Activated gamma-delta T cell (primary cell): Measurements from ENCODE around the gene ZDHHC11B.
"Not testable (repeated sequence)": the region's sequence is repeated elsewhere in the genome, so short reads cannot be mapped to it uniquely, and the experiment has no call there.

Experiments used
- DNase-seq: peaks from one replicate; lab custom pipeline; 2025; lab: John Stamatoyannopoulos, UW

Gene ZDHHC11B

DNA sequence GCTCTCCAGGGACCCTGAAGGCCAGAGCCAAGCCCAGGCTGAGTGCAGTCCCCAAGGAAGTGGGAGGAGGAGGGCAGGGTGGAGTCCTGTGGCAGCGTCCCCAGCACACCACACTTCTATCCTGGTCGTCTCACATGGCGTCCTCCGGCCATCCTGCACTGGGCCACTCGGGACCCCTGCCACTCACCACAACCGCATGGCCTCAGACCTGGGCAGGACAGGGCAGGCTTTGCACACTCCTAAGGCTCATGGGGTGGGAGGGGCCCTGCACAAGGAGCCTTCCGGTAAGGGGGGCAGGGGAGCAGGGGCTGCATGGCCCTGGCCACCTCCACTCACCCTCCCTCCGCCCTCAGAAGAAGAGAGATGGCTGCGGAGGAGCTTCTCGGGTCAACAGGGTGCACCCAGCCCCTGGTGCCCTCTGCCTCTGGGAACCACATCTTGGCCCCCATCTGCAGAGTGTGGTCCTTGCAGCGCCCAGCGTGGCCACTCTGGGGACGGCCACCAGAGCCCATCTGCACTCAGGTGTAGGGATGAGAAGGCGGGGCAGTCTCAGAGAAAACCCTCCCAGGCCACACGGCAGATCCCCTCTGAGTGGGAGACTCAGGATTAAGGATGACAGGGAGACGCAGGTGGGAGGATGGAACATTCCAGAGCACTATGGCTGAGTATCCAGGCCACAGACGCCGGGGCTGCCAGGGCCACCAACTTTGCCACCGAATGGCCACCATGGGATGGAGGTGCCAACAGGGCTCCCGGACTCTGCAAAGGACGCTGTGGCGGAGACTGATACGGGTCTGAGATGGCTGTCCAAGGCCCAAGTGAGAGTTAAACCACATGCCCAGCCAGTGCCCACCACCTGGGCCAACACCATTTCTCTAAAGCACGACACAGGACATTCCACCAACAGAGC, 99.0 kb downstream of the ZDHHC11B start:
- DNase-seq = no peak

- no peak for DNase-seq
These were observed 99.7 kb downstream of the ZDHHC11B start for GRCh38 chr5:684751-685216.

GRCh38 chr5:683551-684481, 100.7 kb downstream of the ZDHHC11B start:
- no peak for DNase-seq

GRCh38 chr5:682651-683358, 101.7 kb downstream of the ZDHHC11B start:
- not testable (repeated sequence) for DNase-seq

GRCh38 chr5:682216-682615, 102.3 kb downstream of the ZDHHC11B start:
- DNase-seq = not testable (repeated sequence)

DNA sequence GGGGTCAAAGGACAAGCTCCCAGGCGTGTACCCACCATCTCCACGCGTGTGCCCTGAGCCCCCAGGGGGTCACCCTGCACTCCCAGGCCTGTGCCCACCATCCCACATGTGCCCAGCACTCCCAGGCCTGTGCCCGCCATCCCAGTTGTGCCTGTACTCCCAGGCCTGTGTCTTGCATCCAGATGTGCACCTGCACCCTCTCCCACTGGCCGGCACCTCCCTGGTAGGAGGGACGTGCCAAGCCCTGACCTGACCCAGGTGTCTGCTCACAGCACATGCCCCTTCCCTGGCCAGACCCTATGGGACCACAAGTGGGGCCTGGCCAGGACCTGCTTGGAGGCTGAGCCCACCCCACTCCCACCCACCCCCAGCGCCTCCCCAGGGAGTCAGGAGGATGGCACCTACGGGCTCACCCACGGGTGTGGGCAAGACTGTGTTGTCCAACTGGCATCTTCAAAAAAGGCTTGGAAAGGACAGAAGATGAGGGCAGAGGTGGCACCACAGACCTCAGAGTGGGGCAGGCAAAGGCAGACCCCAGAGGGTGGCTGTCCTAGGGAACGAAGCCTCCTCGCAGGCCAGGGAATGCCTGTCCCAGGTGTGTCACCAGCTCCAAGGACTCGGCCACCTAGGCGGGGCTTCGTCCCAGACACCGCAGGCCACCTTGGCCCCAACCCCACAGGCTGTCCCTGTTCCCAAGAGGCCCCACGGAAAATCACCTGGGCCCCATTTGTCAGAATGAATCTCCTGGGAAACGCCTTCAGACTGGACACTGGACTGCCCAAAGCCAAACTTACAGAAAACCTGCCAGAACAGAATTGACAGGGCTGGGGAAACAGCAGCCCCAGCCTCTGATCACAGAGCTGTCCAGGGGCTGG, 103.0 kb downstream of the ZDHHC11B start:
- not testable (repeated sequence) for DNase-seq

GRCh38 chr5:680836-681235, 103.7 kb downstream of the ZDHHC11B start:
- not testable (repeated sequence) for DNase-seq

DNA sequence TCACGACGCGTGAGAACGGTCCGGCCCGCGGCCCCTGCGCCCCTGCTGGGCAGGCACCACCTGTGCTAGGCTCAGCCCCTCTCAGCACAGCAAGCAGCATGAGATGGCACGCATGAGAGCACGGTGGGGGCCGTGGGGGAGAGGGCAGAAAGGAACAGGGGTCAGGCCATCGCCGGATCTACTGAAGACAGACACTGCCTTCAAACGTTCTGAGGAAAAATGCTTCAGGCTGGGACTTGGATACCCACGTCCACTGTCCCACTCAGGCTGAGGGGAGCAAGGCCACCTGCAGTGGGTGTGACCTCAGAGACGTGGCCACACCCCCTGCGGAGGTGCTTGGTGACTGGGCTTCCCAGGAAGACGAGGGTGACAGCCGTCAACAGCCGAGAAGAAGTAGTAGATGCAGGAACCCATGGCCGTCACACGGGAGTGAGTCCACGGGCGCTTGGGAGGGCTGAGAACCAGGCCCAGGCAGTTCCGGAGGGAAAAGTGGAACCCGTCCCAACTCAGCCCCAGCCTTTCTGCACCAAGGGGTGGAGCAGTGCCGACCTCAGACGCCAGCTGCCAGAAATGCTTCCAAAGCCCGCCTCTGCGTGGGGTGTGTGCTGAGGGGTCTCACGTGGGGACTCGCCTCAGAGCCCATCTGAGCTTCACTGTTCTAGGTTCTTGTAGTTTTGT, 104.3 kb downstream of the ZDHHC11B start:
- not testable (repeated sequence) for DNase-seq

- not testable (repeated sequence) for DNase-seq
These were observed 105.2 kb downstream of the ZDHHC11B start for GRCh38 chr5:679166-679895.

GRCh38 chr5:678521-678920, 106.0 kb downstream of the ZDHHC11B start:
- not testable (repeated sequence) for DNase-seq

DNA sequence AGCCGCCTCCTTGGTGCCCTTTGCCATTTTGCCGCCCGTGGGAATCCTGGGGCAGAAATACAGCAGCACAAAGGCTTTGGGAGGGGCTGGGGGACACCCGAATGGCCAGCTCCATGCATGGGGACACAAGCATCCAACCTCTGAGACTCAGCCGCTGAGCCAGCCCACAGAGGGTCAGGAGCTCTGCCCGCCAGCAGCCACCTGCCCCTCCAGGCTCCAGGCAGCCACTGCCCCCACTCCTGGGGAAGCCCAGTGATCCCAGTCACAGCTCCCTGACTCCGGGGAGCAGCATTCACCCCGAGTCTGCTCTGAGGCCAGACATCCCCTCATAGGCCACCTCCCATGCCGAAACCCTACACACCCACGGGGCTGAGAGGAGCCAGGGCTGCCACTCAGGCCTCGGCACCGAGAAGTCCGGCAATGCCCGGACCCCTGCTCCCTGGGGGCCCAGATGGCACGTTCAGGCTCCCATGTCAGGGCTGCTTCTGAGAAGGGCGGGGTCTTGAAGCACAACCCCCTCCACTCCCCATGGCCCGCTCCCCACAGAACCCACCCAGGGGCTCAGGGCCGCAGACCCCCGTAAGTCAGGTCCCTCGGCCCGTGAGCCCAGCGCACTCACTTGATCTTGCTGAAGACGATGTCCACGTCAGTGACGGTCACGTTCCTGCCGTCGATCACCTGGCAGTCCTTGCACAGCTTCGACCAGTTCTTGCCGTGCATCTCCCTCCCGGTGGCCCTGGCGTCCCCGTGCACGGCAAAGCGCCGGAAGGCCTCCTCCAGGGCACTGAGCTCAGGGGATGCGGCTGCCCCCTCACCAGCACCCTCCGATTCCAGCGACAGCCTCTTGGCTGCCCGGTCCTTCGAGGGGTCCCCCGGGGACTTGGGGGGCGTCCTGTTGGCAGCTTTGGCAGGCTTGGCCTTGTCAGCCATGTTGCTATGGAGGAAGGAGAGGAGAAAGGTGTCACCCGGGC, 107.1 kb downstream of the ZDHHC11B start:
- DNase-seq = no peak

DNA sequence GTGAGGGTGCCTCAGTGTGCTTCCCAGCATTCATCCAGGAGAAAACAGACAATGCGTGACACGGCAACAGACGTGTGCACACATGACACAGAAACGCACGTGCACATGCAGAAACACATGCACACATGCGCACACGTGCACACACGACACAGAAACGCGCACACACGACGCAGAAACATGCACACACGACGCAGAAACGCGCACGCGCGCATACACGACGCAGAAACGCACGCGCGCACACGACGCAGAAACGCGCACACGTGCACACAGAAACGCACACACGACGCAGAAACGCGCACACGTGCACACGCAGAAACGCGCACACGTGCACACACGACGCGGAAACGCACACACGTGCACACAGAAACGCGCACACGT, 107.8 kb downstream of the ZDHHC11B start:
- DNase-seq = no peak

DNA sequence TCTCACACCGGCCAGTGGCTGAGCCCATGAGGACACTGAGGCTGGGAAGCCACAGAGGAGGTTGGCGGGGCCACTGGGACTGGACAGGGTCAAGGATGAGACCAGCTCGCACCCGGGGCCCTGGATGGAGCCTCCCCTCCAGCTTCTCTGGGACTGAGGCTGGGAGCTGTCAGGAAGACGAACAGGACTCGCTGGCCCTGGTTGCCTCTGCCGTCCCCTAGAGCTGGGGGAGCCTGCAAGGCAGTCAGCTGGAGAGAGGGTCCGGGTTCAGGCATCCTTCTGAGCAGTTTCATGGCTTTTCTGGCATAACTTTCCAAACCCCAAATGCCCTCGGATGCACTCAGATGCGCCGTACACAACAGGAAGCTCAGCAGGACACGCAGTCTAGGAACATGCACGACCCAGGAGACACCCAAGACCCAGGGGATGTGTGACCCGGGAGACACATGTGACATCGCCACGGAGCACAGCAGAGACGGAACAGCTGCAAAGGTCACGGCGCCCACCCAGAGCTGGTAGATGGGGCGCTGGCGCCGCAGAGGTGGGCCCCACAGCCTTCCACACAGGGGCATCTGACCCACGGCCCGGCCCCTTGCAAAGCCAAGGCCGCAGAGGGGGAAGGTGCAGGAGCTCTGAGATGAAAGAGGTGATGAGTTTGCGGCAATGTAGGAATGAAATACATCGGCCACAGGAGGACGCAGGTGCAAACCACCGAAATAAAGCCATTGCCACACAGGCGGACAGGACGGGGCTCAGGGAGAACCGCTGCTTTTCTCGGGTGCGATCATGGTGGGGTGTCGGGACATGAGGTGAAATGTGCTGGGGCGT, 108.4 kb downstream of the ZDHHC11B start:
- DNase-seq = no peak

DNA sequence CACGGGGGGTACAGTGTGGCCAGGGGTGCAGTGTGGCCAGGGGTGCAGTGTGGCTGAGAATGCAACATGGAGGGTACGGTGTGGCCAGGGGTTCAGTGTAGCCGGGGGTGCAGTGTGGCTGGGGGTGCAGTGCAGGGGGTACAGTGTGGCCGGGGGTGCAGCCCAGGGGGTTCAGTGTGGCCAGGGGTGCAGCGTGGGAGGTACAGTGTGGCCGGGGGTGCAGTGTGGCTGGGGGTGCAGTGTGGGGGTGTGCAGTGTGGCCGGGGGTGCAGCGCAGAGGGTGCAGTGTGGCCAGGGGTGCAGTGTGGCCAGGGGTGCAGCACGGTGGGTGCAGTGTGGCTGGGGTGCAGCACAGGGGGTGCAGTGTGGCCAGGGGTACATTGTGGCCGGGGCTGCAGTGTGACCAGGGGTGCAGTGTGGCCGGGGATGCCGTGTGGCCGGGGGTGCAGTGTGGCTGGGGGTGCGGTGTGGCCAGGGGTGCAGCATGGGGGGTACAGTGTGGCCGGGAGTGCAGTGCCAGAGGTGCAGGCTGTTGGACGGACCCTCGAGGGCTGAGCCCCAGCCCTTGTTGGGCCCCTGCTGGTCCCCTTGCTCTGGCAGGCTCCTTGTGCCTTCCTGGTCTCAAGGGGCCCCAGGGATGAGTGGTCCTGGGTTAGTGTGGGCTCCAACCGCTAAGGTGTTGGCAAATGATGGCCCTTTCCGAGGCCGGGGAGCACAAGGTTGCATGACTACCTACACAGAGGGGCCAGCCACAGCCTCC, 109.2 kb downstream of the ZDHHC11B start:
- DNase-seq = no peak

DNA sequence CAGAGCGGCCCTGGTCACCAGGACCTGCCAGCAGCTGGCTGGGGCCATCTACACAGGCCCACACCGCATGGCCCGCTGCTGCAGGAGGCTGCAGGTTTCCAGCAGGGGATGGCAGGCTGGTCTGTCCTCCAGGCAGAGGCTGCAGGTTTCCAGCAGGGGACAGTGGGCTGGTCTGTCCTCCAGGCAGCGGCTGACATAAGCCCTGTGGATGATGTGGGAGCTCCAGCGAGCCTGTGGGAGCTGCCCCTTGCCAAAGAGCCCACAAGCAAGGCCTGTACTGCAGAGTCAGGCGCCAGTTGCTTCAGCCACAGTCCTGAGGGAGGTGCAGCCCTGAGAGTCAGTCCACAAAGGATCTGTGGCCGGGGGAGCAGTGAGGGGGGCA, 109.9 kb downstream of the ZDHHC11B start:
- DNase-seq = no peak

DNA sequence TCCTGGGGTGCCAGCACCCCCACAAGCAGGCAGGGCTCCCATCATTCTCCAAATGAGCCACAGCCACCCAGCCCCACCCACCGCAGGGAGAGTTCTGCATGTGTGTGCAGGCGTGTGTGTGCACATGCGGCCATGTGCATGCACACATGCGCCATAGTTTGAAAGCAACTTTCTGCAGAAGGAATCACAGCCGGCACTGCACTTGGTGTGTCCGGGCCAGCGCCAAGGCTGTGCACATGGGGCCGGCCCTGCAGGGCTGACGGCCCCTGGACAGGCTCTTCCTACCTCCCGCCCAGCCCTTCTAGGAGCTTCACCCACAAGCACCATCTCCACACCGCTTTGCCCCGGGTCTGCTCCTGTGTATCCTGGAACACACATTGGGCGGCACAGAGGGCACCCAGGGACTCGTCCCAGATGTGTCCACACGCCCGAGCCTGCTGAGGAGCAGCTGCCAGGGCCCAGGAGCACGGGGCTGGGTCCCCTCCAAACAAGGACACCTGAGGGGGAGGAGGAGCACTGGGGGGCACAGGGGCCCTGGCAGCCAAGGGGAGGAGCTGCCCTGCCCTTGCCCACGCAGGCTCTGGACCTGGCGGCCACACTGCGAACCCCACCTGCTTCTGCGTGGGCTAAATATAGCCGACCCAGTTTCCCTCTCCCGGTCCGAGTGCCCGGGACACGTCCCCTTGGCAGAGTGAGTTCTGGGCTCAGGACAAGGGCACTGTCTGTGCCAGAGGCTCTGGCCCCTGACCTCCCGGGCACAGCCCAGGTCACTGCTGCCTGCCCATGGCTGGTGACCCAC, 110.5 kb downstream of the ZDHHC11B start:
- DNase-seq = no peak
